ENCODE data around the gene HES4. TPM values are rescaled to one million over a fixed set of nuclear protein-coding genes. Genes with fewer than 3 reads are reported as not detected.
A peak's percentile ranks its signal among the peaks of the same experiment; 100 is the strongest.

Gene HES4
- total and polyA plus RNA-seq, 2 of the 13 experiments (the other 11 are each of a cell fraction or from before 2014, with no cell fraction given): 8.8 to 10.6 TPM

DNA sequence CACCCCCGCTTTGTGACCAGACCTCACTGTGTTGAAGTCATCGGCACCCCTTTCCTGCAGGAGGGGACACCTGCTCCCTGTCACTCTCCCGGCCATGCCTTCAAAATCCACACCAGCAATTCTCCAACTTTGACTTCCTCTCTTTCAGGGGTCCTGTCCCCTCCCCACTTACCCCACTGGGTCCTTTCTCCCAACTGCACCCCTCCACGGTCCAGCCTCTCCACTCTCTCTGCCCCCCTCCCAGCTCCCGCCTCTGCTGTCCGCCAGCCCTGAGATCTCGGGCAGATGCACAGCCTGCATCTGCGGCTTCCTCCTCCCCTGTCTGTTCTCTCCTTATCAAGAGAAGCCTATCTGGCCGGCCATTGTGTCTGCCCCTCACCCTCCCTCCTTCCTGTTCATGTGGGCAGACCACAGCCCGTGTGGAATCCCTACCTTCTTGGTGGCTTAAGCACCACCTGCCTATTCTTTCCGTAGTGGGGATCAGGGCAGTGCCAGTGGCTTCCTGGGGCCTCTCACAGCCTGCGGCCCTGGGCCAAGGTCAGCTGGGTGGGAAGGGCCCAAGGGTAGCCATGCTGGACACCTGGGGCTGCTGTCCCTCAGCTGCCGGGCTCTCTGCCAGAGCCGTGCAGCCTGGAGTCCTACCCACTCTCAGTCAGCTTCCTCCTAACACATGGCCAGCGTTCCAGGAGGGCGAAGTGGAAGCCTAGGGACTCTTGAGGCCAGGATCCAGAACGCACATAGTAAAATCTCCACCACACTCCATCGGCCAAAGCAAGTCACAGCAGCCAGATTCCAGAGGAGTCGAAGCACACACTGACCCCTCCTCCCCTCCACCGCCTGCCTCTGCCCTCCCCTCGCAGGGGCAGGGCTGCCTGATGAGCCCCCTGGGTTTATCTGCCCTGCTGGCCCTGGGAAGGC is 5.1 kb upstream of the HES4 start (continued):
- TF ChIP-seq, protein P1, sequence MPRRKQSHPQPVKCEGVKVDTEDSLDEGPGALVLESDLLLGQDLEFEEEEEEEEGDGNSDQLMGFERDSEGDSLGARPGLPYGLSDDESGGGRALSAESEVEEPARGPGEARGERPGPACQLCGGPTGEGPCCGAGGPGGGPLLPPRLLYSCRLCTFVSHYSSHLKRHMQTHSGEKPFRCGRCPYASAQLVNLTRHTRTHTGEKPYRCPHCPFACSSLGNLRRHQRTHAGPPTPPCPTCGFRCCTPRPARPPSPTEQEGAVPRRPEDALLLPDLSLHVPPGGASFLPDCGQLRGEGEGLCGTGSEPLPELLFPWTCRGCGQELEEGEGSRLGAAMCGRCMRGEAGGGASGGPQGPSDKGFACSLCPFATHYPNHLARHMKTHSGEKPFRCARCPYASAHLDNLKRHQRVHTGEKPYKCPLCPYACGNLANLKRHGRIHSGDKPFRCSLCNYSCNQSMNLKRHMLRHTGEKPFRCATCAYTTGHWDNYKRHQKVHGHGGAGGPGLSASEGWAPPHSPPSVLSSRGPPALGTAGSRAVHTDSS (CRISPR knock-in tag; conservative IDR thresholded peaks at IDR 0.05): no peak
- TF ChIP-seq KLF11 (CRISPR knock-in tag; IDR thresholded peaks at IDR 0.05) (no peak), SRSF4 (IDR thresholded peaks at IDR 0.05; ENCODE audit: low read depth, low read length, poor library complexity, severe bottlenecking) (no peak), TSC22D2 (CRISPR knock-in tag; IDR thresholded peaks at IDR 0.05; ENCODE audit: borderline replicate concordance) (no peak), HHEX (CRISPR knock-in tag; IDR thresholded peaks at IDR 0.05) (no peak), ZKSCAN5 (CRISPR knock-in tag; IDR thresholded peaks at IDR 0.05) (no peak), ZNF773 (CRISPR knock-in tag; IDR thresholded peaks at IDR 0.05; ENCODE audit: borderline replicate concordance) (no peak), ZC3H13 (CRISPR knock-in tag; IDR thresholded peaks at IDR 0.05) (0 out of 2 replicates have a peak, but pooled peaks have one; percentile 81), RARG (CRISPR knock-in tag; IDR thresholded peaks at IDR 0.05; ENCODE audit: low read depth) (no peak; the same call in 1 of the 2 replicates), ZNF552 (CRISPR knock-in tag; IDR thresholded peaks at IDR 0.05; ENCODE audit: borderline replicate concordance) (no peak), ZNF510 (CRISPR knock-in tag; IDR thresholded peaks at IDR 0.05; ENCODE audit: low read depth) (no peak), CCAR2 (optimal IDR thresholded peaks at IDR 0.05; ENCODE audit: low read depth, low read length) (peak; percentile 89), ZNF652 (CRISPR knock-in tag; IDR thresholded peaks at IDR 0.05; ENCODE audit: borderline replicate concordance, low read depth) (no peak), FOXK1 (CRISPR knock-in tag; IDR thresholded peaks at IDR 0.05; ENCODE audit: borderline replicate concordance, low read depth) (no peak)
- TF ChIP-seq, protein P2, sequence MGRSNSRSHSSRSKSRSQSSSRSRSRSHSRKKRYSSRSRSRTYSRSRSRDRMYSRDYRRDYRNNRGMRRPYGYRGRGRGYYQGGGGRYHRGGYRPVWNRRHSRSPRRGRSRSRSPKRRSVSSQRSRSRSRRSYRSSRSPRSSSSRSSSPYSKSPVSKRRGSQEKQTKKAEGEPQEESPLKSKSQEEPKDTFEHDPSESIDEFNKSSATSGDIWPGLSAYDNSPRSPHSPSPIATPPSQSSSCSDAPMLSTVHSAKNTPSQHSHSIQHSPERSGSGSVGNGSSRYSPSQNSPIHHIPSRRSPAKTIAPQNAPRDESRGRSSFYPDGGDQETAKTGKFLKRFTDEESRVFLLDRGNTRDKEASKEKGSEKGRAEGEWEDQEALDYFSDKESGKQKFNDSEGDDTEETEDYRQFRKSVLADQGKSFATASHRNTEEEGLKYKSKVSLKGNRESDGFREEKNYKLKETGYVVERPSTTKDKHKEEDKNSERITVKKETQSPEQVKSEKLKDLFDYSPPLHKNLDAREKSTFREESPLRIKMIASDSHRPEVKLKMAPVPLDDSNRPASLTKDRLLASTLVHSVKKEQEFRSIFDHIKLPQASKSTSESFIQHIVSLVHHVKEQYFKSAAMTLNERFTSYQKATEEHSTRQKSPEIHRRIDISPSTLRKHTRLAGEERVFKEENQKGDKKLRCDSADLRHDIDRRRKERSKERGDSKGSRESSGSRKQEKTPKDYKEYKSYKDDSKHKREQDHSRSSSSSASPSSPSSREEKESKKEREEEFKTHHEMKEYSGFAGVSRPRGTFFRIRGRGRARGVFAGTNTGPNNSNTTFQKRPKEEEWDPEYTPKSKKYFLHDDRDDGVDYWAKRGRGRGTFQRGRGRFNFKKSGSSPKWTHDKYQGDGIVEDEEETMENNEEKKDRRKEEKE (IDR thresholded peaks at IDR 0.05): no peak
- TF ChIP-seq, protein P3, sequence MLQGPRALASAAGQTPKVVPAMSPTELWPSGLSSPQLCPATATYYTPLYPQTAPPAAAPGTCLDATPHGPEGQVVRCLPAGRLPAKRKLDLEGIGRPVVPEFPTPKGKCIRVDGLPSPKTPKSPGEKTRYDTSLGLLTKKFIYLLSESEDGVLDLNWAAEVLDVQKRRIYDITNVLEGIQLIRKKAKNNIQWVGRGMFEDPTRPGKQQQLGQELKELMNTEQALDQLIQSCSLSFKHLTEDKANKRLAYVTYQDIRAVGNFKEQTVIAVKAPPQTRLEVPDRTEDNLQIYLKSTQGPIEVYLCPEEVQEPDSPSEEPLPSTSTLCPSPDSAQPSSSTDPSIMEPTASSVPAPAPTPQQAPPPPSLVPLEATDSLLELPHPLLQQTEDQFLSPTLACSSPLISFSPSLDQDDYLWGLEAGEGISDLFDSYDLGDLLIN (CRISPR knock-in tag; IDR thresholded peaks at IDR 0.05; ENCODE audit: borderline replicate concordance): no peak; the same call in 1 of the 2 replicates
- TF ChIP-seq, protein P4, sequence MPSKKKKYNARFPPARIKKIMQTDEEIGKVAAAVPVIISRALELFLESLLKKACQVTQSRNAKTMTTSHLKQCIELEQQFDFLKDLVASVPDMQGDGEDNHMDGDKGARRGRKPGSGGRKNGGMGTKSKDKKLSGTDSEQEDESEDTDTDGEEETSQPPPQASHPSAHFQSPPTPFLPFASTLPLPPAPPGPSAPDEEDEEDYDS (CRISPR knock-in tag; IDR thresholded peaks at IDR 0.05): 0 out of 2 replicates have a peak, but pooled peaks have one; percentile 53
- TF ChIP-seq, protein P5, sequence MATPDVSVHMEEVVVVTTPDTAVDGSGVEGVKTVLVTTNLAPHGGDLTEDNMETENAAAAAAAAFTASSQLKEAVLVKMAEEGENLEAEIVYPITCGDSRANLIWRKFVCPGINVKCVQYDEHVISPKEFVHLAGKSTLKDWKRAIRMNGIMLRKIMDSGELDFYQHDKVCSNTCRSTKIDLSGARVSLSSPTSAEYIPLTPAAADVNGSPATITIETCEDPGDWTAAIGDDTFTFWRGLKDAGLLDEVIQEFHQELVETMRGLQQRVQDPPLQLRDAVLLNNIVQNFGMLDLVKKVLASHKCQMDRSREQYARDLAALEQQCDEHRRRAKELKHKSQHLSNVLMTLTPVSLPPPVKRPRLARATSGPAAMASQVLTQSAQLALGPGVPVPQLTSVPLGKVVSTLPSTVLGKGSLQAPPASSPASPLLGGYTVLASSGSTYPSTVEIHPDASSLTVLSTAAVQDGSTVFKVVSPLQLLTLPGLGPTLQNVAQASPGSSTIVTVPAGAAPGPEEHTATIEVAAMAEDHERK (CRISPR knock-in tag; IDR thresholded peaks at IDR 0.05; ENCODE audit: low read depth): no peak
- TF ChIP-seq, protein P6, sequence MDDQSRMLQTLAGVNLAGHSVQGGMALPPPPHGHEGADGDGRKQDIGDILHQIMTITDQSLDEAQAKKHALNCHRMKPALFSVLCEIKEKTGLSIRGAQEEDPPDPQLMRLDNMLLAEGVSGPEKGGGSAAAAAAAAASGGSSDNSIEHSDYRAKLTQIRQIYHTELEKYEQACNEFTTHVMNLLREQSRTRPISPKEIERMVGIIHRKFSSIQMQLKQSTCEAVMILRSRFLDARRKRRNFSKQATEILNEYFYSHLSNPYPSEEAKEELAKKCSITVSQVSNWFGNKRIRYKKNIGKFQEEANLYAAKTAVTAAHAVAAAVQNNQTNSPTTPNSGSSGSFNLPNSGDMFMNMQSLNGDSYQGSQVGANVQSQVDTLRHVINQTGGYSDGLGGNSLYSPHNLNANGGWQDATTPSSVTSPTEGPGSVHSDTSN (CRISPR knock-in tag; IDR thresholded peaks at IDR 0.05; ENCODE audit: borderline replicate concordance): no peak

Measured in HepG2 (cell line).